GM23338 (cell line): ENCODE measurements around the gene AMBP. TPM values are rescaled to one million over a fixed set of nuclear protein-coding genes. Genes with fewer than 3 reads are reported as not detected.
A peak's percentile ranks its signal among the peaks of the same experiment; 100 is the strongest.

ENCODE experiments used
- ATAC-seq: fragments of 200-7000 bp; cut with Tn5 transposase; 3 replicates; pipeline ENCODE4 v1.9.1; 2020
- DNase-seq: peaks from one replicate; pipeline ENCODE4 v3.0.0-alpha.2; 2015; ENCODE audit warnings: low spot score
- H2AFZ ChIP-seq: fragments of 200-600 bp; sonication (generic); 2 replicates; pipeline ENCODE4 v1.8.0; 2016; ENCODE audit warnings: antibody characterized with exemption, mild to moderate bottlenecking, moderate library complexity
- H3F3A ChIP-seq: fragments of 200-600 bp; sonication (generic); replicated peaks from 2 replicates; pipeline ENCODE4 v1.8.0; 2017; ENCODE audit warnings: antibody characterized with exemption, mixed run types, low read depth
- H3K27ac ChIP-seq: fragments of 200-600 bp; sonication (generic); 2 replicates; pipeline ENCODE4 v1.6.1; 2016; ENCODE audit warnings: low read depth
- H3K27me3 ChIP-seq: fragments of 200-600 bp; sonication (generic); 2 replicates; pipeline ENCODE4 v1.8.0; 2016; ENCODE audit warnings: mild to moderate bottlenecking, mixed run types, moderate library complexity; ENCODE audit not compliant: insufficient read depth
- H3K36me3 ChIP-seq: fragments of 200-600 bp; sonication (generic); 2 replicates; pipeline ENCODE4 v1.8.0; 2016; ENCODE audit warnings: mild to moderate bottlenecking; ENCODE audit not compliant: insufficient read depth
- H3K4me1 ChIP-seq: fragments of 200-600 bp; sonication (generic); 2 replicates; pipeline ENCODE4 v1.8.0; 2016; ENCODE audit warnings: mild to moderate bottlenecking, moderate library complexity; ENCODE audit not compliant: insufficient read depth
- H3K4me2 ChIP-seq: fragments of 200-600 bp; sonication (generic); 2 replicates; pipeline ENCODE4 v1.7.1; 2017; ENCODE audit warnings: mixed run types
- H3K4me3 ChIP-seq: fragments of 200-600 bp; sonication (generic); 2 replicates; pipeline ENCODE4 v1.6.1; 2016; ENCODE audit warnings: mixed run types
- H3K79me2 ChIP-seq: fragments of 200-600 bp; sonication (generic); replicated peaks from 2 replicates; pipeline ENCODE4 v1.8.0; 2017; ENCODE audit warnings: mild to moderate bottlenecking; ENCODE audit not compliant: insufficient read depth
- H3K9me2 ChIP-seq: fragments of 200-600 bp; sonication (generic); 2 replicates; pipeline ENCODE4 v1.8.0; 2017; ENCODE audit not compliant: insufficient read depth
- H4K20me1 ChIP-seq: fragments of 200-600 bp; sonication (generic); replicated peaks from 2 replicates; pipeline ENCODE4 v1.8.0; 2017; ENCODE audit warnings: mild to moderate bottlenecking; ENCODE audit not compliant: insufficient read depth
- H3K27ac Mint-ChIP-seq: 2 replicates; pipeline ENCODE4 v1.8.0; 2020; ENCODE audit warnings: inconsistent platforms, mild to moderate bottlenecking, moderate library complexity, mixed read lengths
- H3K27me3 Mint-ChIP-seq: 3 replicates; pipeline ENCODE4 v1.8.0; 2022; ENCODE audit warnings: low read depth, mild to moderate bottlenecking, moderate library complexity, mixed read lengths, inconsistent platforms; ENCODE audit not compliant: insufficient read depth, poor library complexity
- H3K36me3 Mint-ChIP-seq: 3 replicates; pipeline ENCODE4 v1.8.0; 2021; ENCODE audit warnings: low read depth, mild to moderate bottlenecking, inconsistent platforms, moderate library complexity, mixed read lengths
- H3K4me1 Mint-ChIP-seq: 3 replicates; pipeline ENCODE4 v1.8.0; 2020; ENCODE audit warnings: mild to moderate bottlenecking, inconsistent platforms, mixed read lengths
- H3K4me3 Mint-ChIP-seq: 3 replicates; pipeline ENCODE4 v1.8.0; 2021; ENCODE audit warnings: moderate library complexity, mild to moderate bottlenecking, inconsistent platforms, mixed read lengths
- H3K9me3 Mint-ChIP-seq: 3 replicates; pipeline ENCODE4 v1.8.0; 2020; ENCODE audit warnings: moderate library complexity, mild to moderate bottlenecking, inconsistent platforms, mixed read lengths
- CTCF ChIP-seq, 2 experiments: fragments of 200-600 bp in 1 of 2; sonication (generic) in 1 of 2; conservative IDR thresholded peaks; 2 replicates each; pipeline versions ENCODE4 v1.5.1 to v1.6.1; 2016 to 2017; ENCODE audit warnings: antibody characterized with exemption in 2 of 2, low read depth in 2 of 2, mild to moderate bottlenecking in 2 of 2, moderate library complexity in 1 of 2
- ETS1 ChIP-seq: IDR thresholded peaks from 2 replicates; pipeline ENCODE4 v1.6.1; 2016; ENCODE audit warnings: antibody characterized with exemption
- NANOG ChIP-seq: IDR thresholded peaks from 2 replicates; pipeline ENCODE4 v1.6.1; 2016; ENCODE audit warnings: antibody characterized with exemption, borderline replicate concordance
- POLR2AphosphoS5 ChIP-seq: IDR thresholded peaks from 2 replicates; pipeline ENCODE4 v1.6.1; 2016; ENCODE audit warnings: antibody characterized with exemption, low read depth
- STAT1 ChIP-seq: IDR thresholded peaks from one replicate; pipeline ENCODE4 v1.6.1; 2016; ENCODE audit warnings: antibody characterized with exemption; ENCODE audit not compliant: unreplicated experiment
- ZNF114 ChIP-seq: fragments of 250-450 bp; sonication (Bioruptor Pico); IDR thresholded peaks from 2 replicates; pipeline ENCODE4 v1.5.0; 2020; ENCODE audit warnings: mild to moderate bottlenecking, moderate library complexity
- polyA plus RNA-seq: library from polyadenylated mRNA; unstranded; fragments of >200 nt; fragmentation: Nextera tagmentation; extraction: Ambion mirVana; gene quantifications from 2 replicates; pipeline ENCODE4 v1.2.1, GENCODE V29; 2016
- total RNA-seq: library from RNA; depleted of rRNA; stranded (reverse); fragments of >200 nt; shearing (Covaris generic); gene quantifications from 2 replicates; pipeline ENCODE4 v1.2.3, GENCODE V29; 2014
- TF ChIP-seq, protein P1 (sequence below): IDR thresholded peaks from one replicate; pipeline ENCODE4 v1.6.1; 2018; ENCODE audit warnings: antibody characterized with exemption; ENCODE audit not compliant: unreplicated experiment

AMBP gene
- total and polyA plus RNA-seq, 2 experiments from 2014 or later, result 1.3 to 2.0 TPM

- H3K79me2 ChIP-seq, result no peaks in the 10 kb centered on the region
- H3K36me3 ChIP-seq, result no peaks in the 10 kb centered on the region
- no peaks in the 10 kb centered on the region; the same call in 1 of the 2 replicates for H3K4me1 ChIP-seq
- DNase-seq (peak; percentile 94), ATAC-seq (peak; percentile 98)
- Mint-ChIP-seq H3K9me3 (no peaks in the 10 kb centered on the region; the same call in 2 of the 3 replicates), H3K4me1 (peaks cover 11% of the 10 kb centered on the region), H3K36me3 (no peaks in the 10 kb centered on the region), H3K4me3 (no peak overlapping the region), H3K27ac (no peak overlapping the region), H3K27me3 (peaks cover 8% of the 10 kb centered on the region)
- peak overlapping the region; percentile 59; the same call in 1 of the 2 replicates for H3K4me2 ChIP-seq
- no peaks in the 10 kb centered on the region for H3F3A ChIP-seq
- no peaks in the 10 kb centered on the region for H4K20me1 ChIP-seq
- H3K27me3 ChIP-seq, result 0 out of 2 replicates have a peak, but pooled peaks cover 6% of the 10 kb centered on the region
- peak overlapping the region; percentile 88 for H2AFZ ChIP-seq
- no peak overlapping the region for H3K4me3 ChIP-seq
- H3K9me2 ChIP-seq, result no peaks in the 10 kb centered on the region
- no peak overlapping the region for H3K27ac ChIP-seq
- TF ChIP-seq ZNF114 (CRISPR knock-in tag) (no peak), CTCF (conservative IDR thresholded peaks at IDR 0.05; ENCODE audit: low read depth in 2 of 2) (peak; percentile 96 to 99), ETS1 (no peak)
Observed at GRCh38 chr9:114108016-114108833, 30.1 kb upstream of the AMBP start.

- Mint-ChIP-seq H3K4me3 (no peak overlapping the region), H3K27me3 (peaks cover 8% of the 10 kb centered on the region), H3K36me3 (no peaks in the 10 kb centered on the region), H3K27ac (no peak overlapping the region), H3K4me1 (peaks cover 11% of the 10 kb centered on the region), H3K9me3 (peaks cover 3% of the 10 kb centered on the region; the same call in 2 of the 3 replicates)
- no peaks in the 10 kb centered on the region for H3K9me2 ChIP-seq
- H2AFZ ChIP-seq, result peak overlapping the region; percentile 78; the same call in 1 of the 2 replicates
- ATAC-seq (no peak), DNase-seq (no peak)
- no peaks in the 10 kb centered on the region for H4K20me1 ChIP-seq
- no peak overlapping the region for H3K4me2 ChIP-seq
- H3K79me2 ChIP-seq, result no peaks in the 10 kb centered on the region
- no peak overlapping the region for H3K4me3 ChIP-seq
- no peaks in the 10 kb centered on the region; the same call in 1 of the 2 replicates for H3K4me1 ChIP-seq
- H3K27ac ChIP-seq, result no peak overlapping the region
- H3K36me3 ChIP-seq, result no peaks in the 10 kb centered on the region
- no peaks in the 10 kb centered on the region for H3F3A ChIP-seq
- H3K27me3 ChIP-seq, result 0 out of 2 replicates have a peak, but pooled peaks cover 6% of the 10 kb centered on the region
- TF ChIP-seq STAT1 (no peak), NANOG (no peak), ZNF114 (CRISPR knock-in tag) (no peak), POLR2AphosphoS5 (no peak), ETS1 (no peak)
- TF ChIP-seq, protein P1, sequence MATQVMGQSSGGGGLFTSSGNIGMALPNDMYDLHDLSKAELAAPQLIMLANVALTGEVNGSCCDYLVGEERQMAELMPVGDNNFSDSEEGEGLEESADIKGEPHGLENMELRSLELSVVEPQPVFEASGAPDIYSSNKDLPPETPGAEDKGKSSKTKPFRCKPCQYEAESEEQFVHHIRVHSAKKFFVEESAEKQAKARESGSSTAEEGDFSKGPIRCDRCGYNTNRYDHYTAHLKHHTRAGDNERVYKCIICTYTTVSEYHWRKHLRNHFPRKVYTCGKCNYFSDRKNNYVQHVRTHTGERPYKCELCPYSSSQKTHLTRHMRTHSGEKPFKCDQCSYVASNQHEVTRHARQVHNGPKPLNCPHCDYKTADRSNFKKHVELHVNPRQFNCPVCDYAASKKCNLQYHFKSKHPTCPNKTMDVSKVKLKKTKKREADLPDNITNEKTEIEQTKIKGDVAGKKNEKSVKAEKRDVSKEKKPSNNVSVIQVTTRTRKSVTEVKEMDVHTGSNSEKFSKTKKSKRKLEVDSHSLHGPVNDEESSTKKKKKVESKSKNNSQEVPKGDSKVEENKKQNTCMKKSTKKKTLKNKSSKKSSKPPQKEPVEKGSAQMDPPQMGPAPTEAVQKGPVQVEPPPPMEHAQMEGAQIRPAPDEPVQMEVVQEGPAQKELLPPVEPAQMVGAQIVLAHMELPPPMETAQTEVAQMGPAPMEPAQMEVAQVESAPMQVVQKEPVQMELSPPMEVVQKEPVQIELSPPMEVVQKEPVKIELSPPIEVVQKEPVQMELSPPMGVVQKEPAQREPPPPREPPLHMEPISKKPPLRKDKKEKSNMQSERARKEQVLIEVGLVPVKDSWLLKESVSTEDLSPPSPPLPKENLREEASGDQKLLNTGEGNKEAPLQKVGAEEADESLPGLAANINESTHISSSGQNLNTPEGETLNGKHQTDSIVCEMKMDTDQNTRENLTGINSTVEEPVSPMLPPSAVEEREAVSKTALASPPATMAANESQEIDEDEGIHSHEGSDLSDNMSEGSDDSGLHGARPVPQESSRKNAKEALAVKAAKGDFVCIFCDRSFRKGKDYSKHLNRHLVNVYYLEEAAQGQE, result no peak
Observed at GRCh38 chr9:114107286-114108001, 29.3 kb upstream of the AMBP start.
